Hepatocyte (in vitro differentiated cells): Measurements from ENCODE around the gene SCAPER. TPM values are rescaled to one million over a fixed set of nuclear protein-coding genes. Genes with fewer than 3 reads are reported as not detected.

Source experiments
- DNase-seq: peaks from one replicate; pipeline ENCODE4 v3.0.0-alpha.2; 2016; ENCODE audit warnings: low spot score
- H2AFZ ChIP-seq: fragments of 200-600 bp; sonication (generic); 2 replicates; pipeline ENCODE4 v1.6.0; 2016; ENCODE audit warnings: antibody characterized with exemption, mild to moderate bottlenecking
- H3K27ac ChIP-seq: fragments of 200-600 bp; sonication (generic); 2 replicates; pipeline ENCODE4 v1.5.1; 2016; ENCODE audit warnings: mild to moderate bottlenecking
- H3K27me3 ChIP-seq: fragments of 200-600 bp; sonication (generic); 2 replicates; pipeline ENCODE4 v1.6.1; 2016
- H3K36me3 ChIP-seq: fragments of 200-600 bp; sonication (generic); replicated peaks from 2 replicates; pipeline ENCODE4 v1.5.1; 2016; ENCODE audit warnings: low read depth; ENCODE audit not compliant: insufficient read depth
- H3K4me1 ChIP-seq: fragments of 200-600 bp; sonication (generic); 2 replicates; pipeline ENCODE4 v1.5.1; 2016; ENCODE audit warnings: mild to moderate bottlenecking, moderate library complexity; ENCODE audit not compliant: insufficient read depth
- H3K4me2 ChIP-seq: fragments of 200-600 bp; sonication (generic); 2 replicates; pipeline ENCODE4 v1.6.0; 2016
- H3K4me3 ChIP-seq: fragments of 200-600 bp; sonication (generic); 2 replicates; pipeline ENCODE4 v1.5.1; 2016; ENCODE audit warnings: mild to moderate bottlenecking
- H3K79me2 ChIP-seq: fragments of 200-600 bp; sonication (generic); 2 replicates; pipeline ENCODE4 v1.6.0; 2017; ENCODE audit warnings: mild to moderate bottlenecking
- H3K9me2 ChIP-seq: fragments of 200-600 bp; sonication (generic); replicated peaks from 2 replicates; pipeline ENCODE4 v1.6.0; 2017; ENCODE audit warnings: mild to moderate bottlenecking; ENCODE audit not compliant: insufficient read depth
- H3K9me3 ChIP-seq: fragments of 200-600 bp; sonication (generic); 2 replicates; pipeline ENCODE4 v1.5.1; 2016; ENCODE audit warnings: low read depth, mild to moderate bottlenecking
- H4K20me1 ChIP-seq: fragments of 200-600 bp; sonication (generic); 2 replicates; pipeline ENCODE4 v1.6.0; 2016; ENCODE audit warnings: mild to moderate bottlenecking; ENCODE audit not compliant: insufficient read depth, poor library complexity, severe bottlenecking
- EZH2 ChIP-seq: fragments of 200-600 bp; sonication (generic); IDR thresholded peaks from 2 replicates; pipeline ENCODE4 v1.6.1; 2016; ENCODE audit warnings: antibody characterized with exemption, mild to moderate bottlenecking, borderline replicate concordance
- EZH2phosphoT487 ChIP-seq: fragments of 200-600 bp; sonication (generic); IDR thresholded peaks from one replicate; pipeline ENCODE4 v1.6.1; 2018; ENCODE audit warnings: antibody characterized with exemption, mild to moderate bottlenecking, low read depth, moderate library complexity; ENCODE audit not compliant: unreplicated experiment, severe bottlenecking
- WGBS: methylation state at CpG from one replicate; pipeline ENCODE4 v1.1.6; 2016; ENCODE audit warnings: low lambda C conversion rate; ENCODE audit errors: missing lambda C conversion rate; 5-methylcytosine and 5-hydroxymethylcytosine counted together
- polyA plus RNA-seq: library from polyadenylated mRNA; unstranded; fragments of >200 nt; fragmentation: Nextera tagmentation; extraction: Ambion mirVana; gene quantifications from 2 replicates; pipeline ENCODE4 v1.2.1, GENCODE V29; 2016
- total RNA-seq: library from RNA; depleted of rRNA; stranded (reverse); fragments of >200 nt; gene quantifications from 2 replicates; pipeline ENCODE4 v1.2.3, GENCODE V29; 2014
- TF ChIP-seq, protein P1 (sequence below): fragments of 200-600 bp; sonication (generic); IDR thresholded peaks from 2 replicates; pipeline ENCODE4 v1.5.1; 2016; ENCODE audit warnings: antibody characterized with exemption, mild to moderate bottlenecking; ENCODE audit not compliant: poor library complexity

Gene SCAPER
- total and polyA plus RNA-seq, 2 experiments from 2014 or later: 20.8 to 27.4 TPM

DNA sequence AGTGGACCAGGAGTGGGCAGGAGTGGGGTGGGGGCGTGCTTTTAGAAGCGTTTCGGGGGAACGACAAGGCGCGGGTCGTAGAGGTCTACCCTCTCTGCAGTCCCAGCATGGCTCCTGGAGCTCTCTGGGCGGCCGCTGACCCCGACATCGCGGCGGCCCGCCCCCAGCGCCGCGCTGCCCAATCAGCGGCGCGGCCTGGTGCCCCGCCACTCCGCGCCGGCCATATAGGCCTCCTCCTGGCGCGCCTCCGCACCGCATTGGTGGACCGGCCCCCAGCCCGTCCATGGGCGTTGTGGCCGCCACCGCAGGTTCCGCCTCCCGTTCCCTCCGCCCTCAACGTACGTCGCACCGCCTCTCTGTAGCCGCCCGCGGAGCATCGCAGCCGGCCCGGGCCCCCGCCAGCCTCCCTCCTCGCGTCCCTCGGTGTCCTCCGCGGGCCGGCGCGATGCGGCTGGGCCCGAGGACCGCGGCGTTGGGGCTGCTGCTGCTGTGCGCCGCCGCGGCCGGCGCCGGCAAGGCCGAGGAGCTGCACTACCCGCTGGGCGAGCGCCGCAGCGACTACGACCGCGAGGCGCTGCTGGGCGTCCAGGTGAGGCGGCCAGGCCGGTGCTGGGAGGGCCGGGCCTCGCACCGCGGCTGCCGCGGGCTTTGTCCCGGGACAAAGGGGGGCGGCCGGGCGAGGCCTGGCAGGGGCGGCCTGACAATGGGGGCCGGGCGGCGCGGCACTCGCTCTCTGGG is 26.4 kb upstream of the SCAPER start, which contains the start of gene RCN2:
RCN2 (plus strand) TSS at position 353 of the 738 bp plus-strand sequence; CDS start at position 446, 93 bp downstream.
- H3K4me1 ChIP-seq: peaks cover 7% of the 10 kb centered on the region
- peak within 1 kb of the TSS; percentile 88 for H3K4me2 ChIP-seq
- peak within 1 kb of the TSS; percentile 92 for H2AFZ ChIP-seq
- peak; percentile 98 for DNase-seq
- no peaks in the 10 kb centered on the region for H4K20me1 ChIP-seq
- no peaks in the 10 kb centered on the region for H3K27me3 ChIP-seq
- peak within 1 kb of the TSS; percentile 75 for H3K4me3 ChIP-seq
- peaks cover 37% of the 10 kb centered on the region for H3K79me2 ChIP-seq
- H3K9me3 ChIP-seq: no peaks in the 10 kb centered on the region
- WGBS: under 1% methylated on average over 70 of the region's 96 CpGs
- no peaks in the 10 kb centered on the region for H3K9me2 ChIP-seq
- H3K36me3 ChIP-seq: no peaks in the 10 kb centered on the region
- peak within 1 kb of the TSS; percentile 92 for H3K27ac ChIP-seq
- TF ChIP-seq, protein P1, sequence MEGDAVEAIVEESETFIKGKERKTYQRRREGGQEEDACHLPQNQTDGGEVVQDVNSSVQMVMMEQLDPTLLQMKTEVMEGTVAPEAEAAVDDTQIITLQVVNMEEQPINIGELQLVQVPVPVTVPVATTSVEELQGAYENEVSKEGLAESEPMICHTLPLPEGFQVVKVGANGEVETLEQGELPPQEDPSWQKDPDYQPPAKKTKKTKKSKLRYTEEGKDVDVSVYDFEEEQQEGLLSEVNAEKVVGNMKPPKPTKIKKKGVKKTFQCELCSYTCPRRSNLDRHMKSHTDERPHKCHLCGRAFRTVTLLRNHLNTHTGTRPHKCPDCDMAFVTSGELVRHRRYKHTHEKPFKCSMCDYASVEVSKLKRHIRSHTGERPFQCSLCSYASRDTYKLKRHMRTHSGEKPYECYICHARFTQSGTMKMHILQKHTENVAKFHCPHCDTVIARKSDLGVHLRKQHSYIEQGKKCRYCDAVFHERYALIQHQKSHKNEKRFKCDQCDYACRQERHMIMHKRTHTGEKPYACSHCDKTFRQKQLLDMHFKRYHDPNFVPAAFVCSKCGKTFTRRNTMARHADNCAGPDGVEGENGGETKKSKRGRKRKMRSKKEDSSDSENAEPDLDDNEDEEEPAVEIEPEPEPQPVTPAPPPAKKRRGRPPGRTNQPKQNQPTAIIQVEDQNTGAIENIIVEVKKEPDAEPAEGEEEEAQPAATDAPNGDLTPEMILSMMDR: no peak
- TF ChIP-seq EZH2phosphoT487: no peak
- TF ChIP-seq EZH2: no peak

DNA sequence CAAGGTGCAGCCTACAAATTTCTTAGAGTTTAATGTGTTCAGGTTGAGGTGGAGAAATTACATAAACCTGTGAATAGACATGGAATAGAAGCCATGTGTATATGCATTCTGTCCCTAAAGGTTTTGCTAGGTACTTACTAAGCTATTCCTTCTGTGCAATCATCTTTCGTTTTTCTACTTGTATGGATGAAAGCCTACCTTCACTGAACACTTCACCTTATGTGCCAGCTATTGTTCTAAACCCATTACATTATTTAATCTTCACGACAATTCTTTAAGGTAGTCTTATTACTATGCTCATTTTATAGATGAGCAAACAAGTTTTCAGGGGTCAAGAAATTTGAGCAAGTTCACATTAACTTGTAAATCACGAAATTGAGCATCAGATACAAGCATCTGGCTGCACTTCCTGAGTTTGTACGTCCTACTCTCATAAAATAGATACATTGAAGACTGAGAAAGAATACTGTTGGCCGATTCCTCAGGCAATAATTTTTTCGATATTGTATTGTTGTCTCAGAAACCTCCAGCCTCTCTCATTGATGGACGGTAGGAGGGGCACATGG is 25.8 kb upstream of the SCAPER start:
- Histone ChIP-seq H2AFZ (peak overlapping the region; percentile 92), H3K27me3 (no peaks in the 10 kb centered on the region), H3K79me2 (peaks cover 37% of the 10 kb centered on the region), H3K9me3 (no peaks in the 10 kb centered on the region), H3K27ac (peak overlapping the region; percentile 87), H4K20me1 (no peaks in the 10 kb centered on the region), H3K4me3 (peak overlapping the region; percentile 22), H3K36me3 (no peaks in the 10 kb centered on the region), H3K4me1 (peaks cover 7% of the 10 kb centered on the region), H3K4me2 (peak overlapping the region; percentile 80), H3K9me2 (no peaks in the 10 kb centered on the region)
- WGBS: 21% methylated on average over 7 of the region's 7 CpGs
- TF ChIP-seq EZH2phosphoT487 (no peak), EZH2 (no peak)
- TF ChIP-seq, protein P1: no peak
- no peak for DNase-seq

DNA sequence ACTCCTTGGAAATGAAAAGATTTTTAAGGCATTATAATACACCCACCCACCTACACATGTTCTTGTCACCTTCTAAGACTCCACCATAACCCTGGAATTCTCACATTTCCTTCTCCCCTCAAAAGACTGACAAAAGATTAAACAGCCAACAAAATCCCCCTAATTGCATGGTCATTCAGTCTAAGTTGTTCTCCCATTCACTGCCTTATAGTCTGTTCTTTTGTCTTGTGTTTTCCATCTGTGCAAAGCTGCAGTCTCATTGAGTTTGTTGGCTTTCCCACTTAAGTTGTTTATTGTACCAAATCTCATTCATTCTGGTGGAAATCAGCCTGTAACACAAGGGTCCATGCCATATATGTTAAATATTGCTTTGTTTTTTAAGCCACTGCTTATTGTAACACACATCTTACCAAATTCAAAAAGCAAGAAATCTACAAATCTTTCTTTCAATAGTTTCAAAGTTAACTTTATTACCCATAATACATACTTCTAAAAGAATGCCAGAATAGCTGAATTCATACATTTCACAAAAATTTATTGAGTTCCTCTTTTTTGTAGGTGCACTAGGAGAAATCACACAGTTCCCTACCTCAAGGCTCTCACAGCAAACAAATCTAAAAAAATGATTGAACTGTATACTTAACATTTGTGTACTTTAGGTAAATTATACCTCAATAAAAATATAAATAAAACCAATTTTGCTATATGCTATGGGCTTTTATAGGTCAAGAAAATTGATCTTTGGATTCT is 24.0 kb upstream of the SCAPER start:
- Histone ChIP-seq H2AFZ (no peak overlapping the region), H3K27ac (no peak overlapping the region), H3K27me3 (no peaks in the 10 kb centered on the region), H3K4me1 (peaks cover 7% of the 10 kb centered on the region), H3K9me2 (no peaks in the 10 kb centered on the region), H3K4me3 (no peak overlapping the region), H3K79me2 (peaks cover 24% of the 10 kb centered on the region), H3K9me3 (no peaks in the 10 kb centered on the region), H4K20me1 (no peaks in the 10 kb centered on the region), H3K4me2 (no peak overlapping the region), H3K36me3 (no peaks in the 10 kb centered on the region)
- TF ChIP-seq EZH2: no peak
- TF ChIP-seq, protein P1: no peak
- no peak for TF ChIP-seq EZH2phosphoT487
- no peak for DNase-seq
